GM19397 (cell line): Measurements from ENCODE around the gene AP3M1.
"Not testable (repeated sequence)": the region's sequence is repeated elsewhere in the genome, so short reads cannot be mapped to it uniquely, and the experiment has no call there.

ENCODE experiments used
- ATAC-seq: cut with Tn5 transposase; IDR thresholded peaks from one replicate; pipeline ENCODE4 v1.9.1; 2021; ENCODE audit warnings: mild to moderate bottlenecking, moderate library complexity; ENCODE audit not compliant: unreplicated experiment

The AP3M1 gene

GRCh38 chr10:74150204-74150989 lies at the start of gene AP3M1:
AP3M1 (minus strand) TSS chr10:74150828; CDS start chr10:74138379, 12,449 bp downstream.
- peak; percentile 39 for ATAC-seq

- no peak for ATAC-seq
Measured at GRCh38 chr10:74199315-74199714, 48.7 kb upstream of the AP3M1 start.

- ATAC-seq, result no peak
Measured at GRCh38 chr10:74194999-74195398, 44.4 kb upstream of the AP3M1 start.

- ATAC-seq, result no peak
Measured at GRCh38 chr10:74194545-74194944, 43.9 kb upstream of the AP3M1 start.

- ATAC-seq, result no peak
Measured at GRCh38 chr10:74190494-74190893, 39.9 kb upstream of the AP3M1 start.

- ATAC-seq, result no peak
Measured at GRCh38 chr10:74189999-74190421, 39.4 kb upstream of the AP3M1 start.

GRCh38 chr10:74188617-74189016 lies 38.0 kb upstream of the AP3M1 start:
- not testable (repeated sequence) for ATAC-seq

- no peak for ATAC-seq
Measured at GRCh38 chr10:74187237-74187636, 36.6 kb upstream of the AP3M1 start.

GRCh38 chr10:74186678-74187077 lies 36.0 kb upstream of the AP3M1 start:
- no peak for ATAC-seq

- no peak for ATAC-seq
Measured at GRCh38 chr10:74179111-74179710, 28.6 kb upstream of the AP3M1 start.

GRCh38 chr10:74178042-74178791 lies 27.6 kb upstream of the AP3M1 start:
- no peak for ATAC-seq

- peak; percentile 13 for ATAC-seq
Measured at GRCh38 chr10:74177140-74177677, 26.6 kb upstream of the AP3M1 start.

- ATAC-seq, result peak; percentile 96
Measured at GRCh38 chr10:74176380-74177139, 25.9 kb upstream of the AP3M1 start.

GRCh38 chr10:74175510-74176379 lies 25.1 kb upstream of the AP3M1 start:
- ATAC-seq, result no peak

GRCh38 chr10:74174521-74174920 lies 23.9 kb upstream of the AP3M1 start:
- no peak for ATAC-seq

GRCh38 chr10:74171625-74172024 lies 21.0 kb upstream of the AP3M1 start:
- no peak for ATAC-seq

- no peak for ATAC-seq
Measured at GRCh38 chr10:74167443-74167842, 16.8 kb upstream of the AP3M1 start.

- no peak for ATAC-seq
Measured at GRCh38 chr10:74165530-74165901, 14.9 kb upstream of the AP3M1 start.

- no peak for ATAC-seq
Measured at GRCh38 chr10:74164716-74165529, 14.3 kb upstream of the AP3M1 start.
